NOMO-1 (cell line): ENCODE data around the gene TTC7B.

ENCODE experiments used
- DNase-seq, 2 experiments: peaks; one replicate each; lab custom pipeline; 2025; ENCODE audit not compliant: unreplicated experiment in 2 of 2; lab: John Stamatoyannopoulos, UW

The TTC7B gene

GRCh38 chr14:90519262-90519920 lies 296.8 kb downstream of the TTC7B start:
- DNase-seq, result no peak

- DNase-seq, result no peak
These were observed 297.3 kb downstream of the TTC7B start for GRCh38 chr14:90518941-90519256.

- DNase-seq, result no peak
These were observed 297.9 kb downstream of the TTC7B start for GRCh38 chr14:90518069-90518940.

- no peak for DNase-seq
These were observed 299.0 kb downstream of the TTC7B start for GRCh38 chr14:90517076-90517841.

- no peak for DNase-seq
These were observed 301.7 kb downstream of the TTC7B start for GRCh38 chr14:90514566-90514965.

- DNase-seq, result no peak
These were observed 302.2 kb downstream of the TTC7B start for GRCh38 chr14:90514015-90514398.

- no peak for DNase-seq
These were observed 302.8 kb downstream of the TTC7B start for GRCh38 chr14:90513161-90514014.

GRCh38 chr14:90512329-90512991 lies 303.8 kb downstream of the TTC7B start:
- DNase-seq, result no peak

- DNase-seq, result no peak
These were observed 304.4 kb downstream of the TTC7B start for GRCh38 chr14:90511795-90512328.

GRCh38 chr14:90511252-90511651 lies 305.0 kb downstream of the TTC7B start:
- no peak for DNase-seq

- no peak for DNase-seq
These were observed 306.1 kb downstream of the TTC7B start for GRCh38 chr14:90510159-90510558.

- no peak for DNase-seq
These were observed 306.8 kb downstream of the TTC7B start for GRCh38 chr14:90509403-90509802.

GRCh38 chr14:90508536-90509254 lies 307.5 kb downstream of the TTC7B start:
- DNase-seq, result no peak

- no peak for DNase-seq
These were observed 308.2 kb downstream of the TTC7B start for GRCh38 chr14:90508036-90508435.

GRCh38 chr14:90507428-90507827 lies 308.8 kb downstream of the TTC7B start:
- no peak for DNase-seq

GRCh38 chr14:90506748-90507147 lies 309.5 kb downstream of the TTC7B start:
- DNase-seq, result no peak

- DNase-seq, result no peak
These were observed 310.7 kb downstream of the TTC7B start for GRCh38 chr14:90505531-90505930.

- no peak for DNase-seq
These were observed 311.6 kb downstream of the TTC7B start for GRCh38 chr14:90504643-90505042.

- DNase-seq, result no peak
These were observed 312.6 kb downstream of the TTC7B start for GRCh38 chr14:90503582-90503981.
